D721Med (cell line): ENCODE results near the gene MYO9A.

ENCODE experiments used
- DNase-seq: peaks from one replicate; pipeline ENCODE4 v3.0.0; 2011; ENCODE audit warnings: low spot score; ENCODE audit not compliant: insufficient read length
- FAIRE-seq: peaks from 2 replicates; lab custom pipeline; 2011; peaks lifted over from hg19 to GRCh38; lab: Jason Lieb, UNC
- CTCF ChIP-seq: IDR thresholded peaks from 2 replicates; pipeline ENCODE4 v1.5.1; 2012; ENCODE audit warnings: mild to moderate bottlenecking, control low read depth; ENCODE audit not compliant: insufficient read depth; ENCODE audit errors: missing control alignments

MYO9A gene

GRCh38 chr15:71844916-71845315 lies 273.0 kb downstream of the MYO9A start:
- no peak for TF ChIP-seq CTCF
- no peak for FAIRE-seq
- DNase-seq, result no peak

- no peak for DNase-seq
- no peak for TF ChIP-seq CTCF
- FAIRE-seq, result no peak
Observed at GRCh38 chr15:71841563-71841962, 276.4 kb downstream of the MYO9A start.

- TF ChIP-seq CTCF, result no peak
- FAIRE-seq (no peak), DNase-seq (no peak)
Observed at GRCh38 chr15:71830981-71831380, 287.0 kb downstream of the MYO9A start.

- DNase-seq, result no peak
- no peak for TF ChIP-seq CTCF
- no peak for FAIRE-seq
Observed at GRCh38 chr15:71826196-71826595, 291.8 kb downstream of the MYO9A start.

- DNase-seq (no peak), FAIRE-seq (peak; percentile 29)
- TF ChIP-seq CTCF, result no peak
Observed at GRCh38 chr15:71825021-71825730, 292.8 kb downstream of the MYO9A start.

GRCh38 chr15:71823801-71824200 lies 294.1 kb downstream of the MYO9A start:
- FAIRE-seq (no peak), DNase-seq (no peak)
- no peak for TF ChIP-seq CTCF

GRCh38 chr15:71822890-71823630 lies 294.9 kb downstream of the MYO9A start:
- TF ChIP-seq CTCF, result no peak
- DNase-seq (no peak), FAIRE-seq (no peak)
